Endothelial cell of umbilical vein (primary cell): ENCODE data around the gene MYZAP. TPM values are rescaled to one million over a fixed set of nuclear protein-coding genes. Genes with fewer than 3 reads are reported as not detected.

Source experiments
- BruUV-seq: library from RNA; stranded (reverse); fragments of 400-500 nt; replicated peaks from 2 replicates; lab custom pipeline; 2021; lab: Mats Ljungman, UMichigan
- CTCF ChIA-PET: fragments of 300-600, 350-600 bp; sonication (Branson Sonifier 250); formaldehyde crosslinking; loops from one replicate; lab custom pipeline; 2021; ENCODE audit warnings: antibody characterized with exemption, inconsistent platforms; lab: Charles Lee
- POLR2A ChIA-PET: fragments of 300-600, 350-600 bp; sonication (Branson Sonifier 250); formaldehyde crosslinking; loops from one replicate; lab custom pipeline; 2021; ENCODE audit warnings: antibody characterized with exemption, inconsistent platforms; lab: Charles Lee
- DNase-seq: peaks from one replicate; pipeline ENCODE4 v3.0.0-alpha.2; 2011; ENCODE audit warnings: low read depth, low spot score
- FAIRE-seq: peaks from 2 replicates; lab custom pipeline; 2011; peaks lifted over from hg19 to GRCh38; lab: Jason Lieb, UNC
- H2AFZ ChIP-seq: 2 replicates; pipeline ENCODE4 v1.6.0; 2012; ENCODE audit warnings: low read depth, low read length, control low read depth, inconsistent platforms
- H3K27ac ChIP-seq: 2 replicates; pipeline ENCODE4 v1.5.1; 2011; ENCODE audit warnings: low read depth, mild to moderate bottlenecking, control low read depth, low read length, moderate library complexity; ENCODE audit not compliant: insufficient read depth
- H3K27me3 ChIP-seq, 2 experiments: 2 replicates each; pipeline versions ENCODE4 v1.6.0 to v1.6.1; 2011; ENCODE audit warnings: low read length in 2 of 2, mixed read lengths in 1 of 2; ENCODE audit not compliant: control insufficient read depth in 2 of 2, insufficient read depth in 2 of 2
- H3K36me3 ChIP-seq, 2 experiments: 2 replicates in 1 of 2; 3 replicates in 1 of 2; pipeline ENCODE4 v1.5.1; 2011; ENCODE audit warnings: low read length in 2 of 2, mild to moderate bottlenecking in 1 of 2, moderate library complexity in 1 of 2; ENCODE audit not compliant: control insufficient read depth in 2 of 2, insufficient read depth in 2 of 2; ENCODE audit errors: extremely low read depth in 1 of 2
- H3K4me1 ChIP-seq: 3 replicates; pipeline ENCODE4 v1.5.1; 2011; ENCODE audit warnings: mild to moderate bottlenecking, low read length; ENCODE audit not compliant: control insufficient read depth, insufficient read depth; ENCODE audit errors: extremely low read depth
- H3K4me2 ChIP-seq: 2 replicates; pipeline ENCODE4 v1.6.1; 2011; ENCODE audit warnings: low read length, control low read depth, mixed read lengths; ENCODE audit not compliant: insufficient read depth
- H3K4me3 ChIP-seq, 3 experiments: fragments of 200-600 bp in 1 of 3; sonication (generic), shearing (Covaris generic) in 1 of 3; replicated peaks in 1 of 3; 2 replicates each; pipeline ENCODE4 v1.5.1; 2011 to 2016; ENCODE audit warnings: control low read depth in 3 of 3, low read length in 3 of 3, mild to moderate bottlenecking in 2 of 3, inconsistent platforms in 1 of 3, low read depth in 1 of 3, moderate library complexity in 1 of 3; ENCODE audit not compliant: insufficient read depth in 1 of 3
- H3K79me2 ChIP-seq: 2 replicates; pipeline ENCODE4 v1.6.0; 2012; ENCODE audit warnings: low read length, inconsistent platforms; ENCODE audit not compliant: control insufficient read depth, insufficient read depth
- H3K9ac ChIP-seq: replicated peaks from 2 replicates; pipeline ENCODE3; 2011; ENCODE audit warnings: low read length, control low read depth; ENCODE audit not compliant: insufficient read depth; ENCODE audit errors: extremely low read depth
- H3K9me1 ChIP-seq: replicated peaks from 3 replicates; pipeline ENCODE4 v1.6.0; 2011; ENCODE audit warnings: mild to moderate bottlenecking, low read length; ENCODE audit not compliant: control insufficient read depth, insufficient read depth; ENCODE audit errors: extremely low read depth
- H3K9me3 ChIP-seq: replicated peaks from 2 replicates; pipeline ENCODE4 v1.5.1; 2012; ENCODE audit warnings: low read length, inconsistent platforms; ENCODE audit not compliant: control insufficient read depth, insufficient read depth
- H4K20me1 ChIP-seq: replicated peaks from 2 replicates; pipeline ENCODE3; 2011; ENCODE audit warnings: mild to moderate bottlenecking, low read length; ENCODE audit not compliant: control insufficient read depth, insufficient read depth; ENCODE audit errors: extremely low read depth
- CTCF ChIP-seq, 2 donors: IDR thresholded peaks; 1 replicate in 1 of 2; 2 replicates in 1 of 2; pipeline ENCODE4 v1.5.1; 2011; ENCODE audit warnings: low read length in 2 of 2, mild to moderate bottlenecking in 2 of 2, moderate library complexity in 2 of 2, control low read depth in 1 of 2, inconsistent platforms in 1 of 2, low read depth in 1 of 2; ENCODE audit not compliant: insufficient read depth in 1 of 2; ENCODE audit errors: extremely low read depth in 1 of 2
- EZH2 ChIP-seq: IDR thresholded peaks from 2 replicates; pipeline ENCODE4 v1.6.1; 2012; ENCODE audit warnings: borderline replicate concordance, low read depth, mild to moderate bottlenecking, moderate library complexity, low read length, inconsistent platforms; ENCODE audit not compliant: severe bottlenecking
- FOS ChIP-seq: IDR thresholded peaks from 2 replicates; pipeline ENCODE4 v1.6.1; 2011; ENCODE audit warnings: mild to moderate bottlenecking, low read length, moderate library complexity, borderline replicate concordance; ENCODE audit not compliant: insufficient read depth
- GATA2 ChIP-seq: IDR thresholded peaks from 2 replicates; pipeline ENCODE4 v1.7.0; 2011; ENCODE audit warnings: low read depth, mild to moderate bottlenecking, moderate library complexity, mixed read lengths, low read length; ENCODE audit not compliant: insufficient read length, insufficient read depth
- JUN ChIP-seq: IDR thresholded peaks from 2 replicates; pipeline ENCODE4 v1.6.1; 2011; ENCODE audit warnings: borderline replicate concordance, low read depth; ENCODE audit not compliant: insufficient read length, insufficient read depth
- MAX ChIP-seq: IDR thresholded peaks from 2 replicates; pipeline ENCODE4 v1.6.1; 2011; ENCODE audit not compliant: insufficient read depth, insufficient read length
- MYC ChIP-seq: IDR thresholded peaks from one replicate; pipeline ENCODE4 v1.6.1; 2011; ENCODE audit warnings: mild to moderate bottlenecking, low read depth, low read length
- POLR2A ChIP-seq: IDR thresholded peaks from 2 replicates; pipeline ENCODE4 v1.6.1; 2012; ENCODE audit warnings: low read depth, mild to moderate bottlenecking, control low read depth, low read length
- POLR2AphosphoS5 ChIP-seq: IDR thresholded peaks from 2 replicates; pipeline ENCODE4 v1.6.1; 2012; ENCODE audit warnings: low read depth, mild to moderate bottlenecking, control low read depth, low read length, moderate library complexity; ENCODE audit not compliant: insufficient read depth
- dilution Hi-C: fragments of 300-500 bp; cut with MboI; formaldehyde crosslinking; loops from one replicate; pipeline ENCODE4 v1.15.0; 2019; ENCODE audit warnings: low sequenced_read_pairs; ENCODE audit not compliant: extremely low pct_ligation_motif_present
- intact Hi-C: fragments of 100-400 bp; cut with micrococcal nuclease; formaldehyde crosslinking; loops from one replicate; pipeline ENCODE4 v1.10.0; 2022
- polyA plus RNA-seq, 4 experiments: library from polyadenylated mRNA; depleted of rRNA in 3 of 4; stranded (reverse) in 3 of 4; unstranded in 1 of 4; fragments of >200 nt; gene quantifications; 2 replicates each; pipeline versions ENCODE4 v1.2.1 to v1.2.3, GENCODE V29; 2011 to 2012; ENCODE audit warnings: missing spikeins in 1 of 4
- total RNA-seq: library from RNA; stranded (reverse); gene quantifications from 2 replicates; pipeline ENCODE4 v1.2.3, GENCODE V29; 2021

The MYZAP gene
- total and polyA plus RNA-seq, 2 donors (not counting 3 experiments of a cell fraction or from before 2014, with no cell fraction given): 6.3 to 8.1 TPM

GRCh38 chr15:57542505-57542817 is 49.2 kb upstream of the MYZAP start:
- Histone ChIP-seq H3K9ac (no peak overlapping the region), H3K4me1 (peaks cover 1% of the 10 kb centered on the region)
- no TSS peak for BruUV-seq

More at GRCh38 chr15:57542505-57542817, 49.2 kb upstream of the MYZAP start:
- Histone ChIP-seq H3K9me3 (no peaks in the 10 kb centered on the region), H3K4me2 (no peak overlapping the region), H3K9me1 (no peaks in the 10 kb centered on the region), H4K20me1 (no peaks in the 10 kb centered on the region), H3K36me3 (peaks cover 0 to 18% of the 10 kb centered on the region in 2 experiments), H2AFZ (no peak overlapping the region), H3K27me3 (no peaks in the 10 kb centered on the region), H3K79me2 (no peaks in the 10 kb centered on the region), H3K4me3 (no peak overlapping the region), H3K27ac (no peak overlapping the region)
- dilution Hi-C loops (loop anchor here (25.0 kb wide), 1 partner anchor 205 kb away; no protein-coding TSS in a partner anchor), intact Hi-C loops (loop anchor here (1.0 to 5.0 kb wide), 3 partner anchors 202 to 1046 kb away; no protein-coding TSS in a partner anchor)
- no peak for FAIRE-seq
- no peak for DNase-seq
- no peak for TF ChIP-seq EZH2
- no peak for TF ChIP-seq MAX
- TF ChIP-seq POLR2AphosphoS5: no peak
- TF ChIP-seq MYC: no peak
- TF ChIP-seq POLR2A: no peak
- TF ChIP-seq CTCF (IDR thresholded peaks at IDR 0.05; ENCODE audit: extremely low read depth in 1 of 2, insufficient read depth in 1 of 2, low read depth in 1 of 2, low read length in 2 of 2): no peak
- no peak for TF ChIP-seq FOS
- no peak for TF ChIP-seq JUN
- TF ChIP-seq GATA2: no peak
- POLR2A ChIA-PET: no interaction called here
- CTCF ChIA-PET: interaction anchor here (0.7 to 8.5 kb wide), 39 partner anchors 9 to 1052 kb away, joined by 3 to 162 read pairs (median 5); partner anchors contain the start of gene CGNL1
